Transverse colon (tissue), 4 donors: ENCODE measurements around the gene TPM4.

Experiments used
- EP300 ChIP-seq: sonication (generic); formaldehyde crosslinking; IDR thresholded peaks from one replicate; pipeline ENCODE4 v1.6.1; 2017; ENCODE audit warnings: antibody characterized with exemption, low read depth
- POLR2A ChIP-seq: fragments of 450-650 bp; IDR thresholded peaks from one replicate; pipeline ENCODE4 v1.6.1; 2016; ENCODE audit warnings: antibody characterized with exemption, mild to moderate bottlenecking, moderate library complexity
- POLR2AphosphoS5 ChIP-seq, 3 donors: sonication (generic); formaldehyde crosslinking; IDR thresholded peaks; one replicate each; pipeline ENCODE4 v1.6.1; 2016; ENCODE audit warnings: antibody characterized with exemption in 3 of 3
- TF ChIP-seq, protein P1 (sequence below), 5 experiments: fragments of 200-600 bp in 3 of 5; fragments of 450-650 bp in 2 of 5; sonication (generic) in 3 of 5; IDR thresholded peaks; 1 replicate in 2 of 5; 2 replicates in 3 of 5; pipeline ENCODE4 v1.5.1; 2016 to 2017; ENCODE audit warnings: antibody characterized with exemption in 5 of 5, inconsistent platforms in 3 of 5, mild to moderate bottlenecking in 2 of 5, moderate library complexity in 1 of 5

- TF ChIP-seq, protein P1, sequence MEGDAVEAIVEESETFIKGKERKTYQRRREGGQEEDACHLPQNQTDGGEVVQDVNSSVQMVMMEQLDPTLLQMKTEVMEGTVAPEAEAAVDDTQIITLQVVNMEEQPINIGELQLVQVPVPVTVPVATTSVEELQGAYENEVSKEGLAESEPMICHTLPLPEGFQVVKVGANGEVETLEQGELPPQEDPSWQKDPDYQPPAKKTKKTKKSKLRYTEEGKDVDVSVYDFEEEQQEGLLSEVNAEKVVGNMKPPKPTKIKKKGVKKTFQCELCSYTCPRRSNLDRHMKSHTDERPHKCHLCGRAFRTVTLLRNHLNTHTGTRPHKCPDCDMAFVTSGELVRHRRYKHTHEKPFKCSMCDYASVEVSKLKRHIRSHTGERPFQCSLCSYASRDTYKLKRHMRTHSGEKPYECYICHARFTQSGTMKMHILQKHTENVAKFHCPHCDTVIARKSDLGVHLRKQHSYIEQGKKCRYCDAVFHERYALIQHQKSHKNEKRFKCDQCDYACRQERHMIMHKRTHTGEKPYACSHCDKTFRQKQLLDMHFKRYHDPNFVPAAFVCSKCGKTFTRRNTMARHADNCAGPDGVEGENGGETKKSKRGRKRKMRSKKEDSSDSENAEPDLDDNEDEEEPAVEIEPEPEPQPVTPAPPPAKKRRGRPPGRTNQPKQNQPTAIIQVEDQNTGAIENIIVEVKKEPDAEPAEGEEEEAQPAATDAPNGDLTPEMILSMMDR (IDR thresholded peaks at IDR 0.05) = no peak
- TF ChIP-seq EP300 (no peak), POLR2A (no peak), POLR2AphosphoS5 (IDR thresholded peaks at IDR 0.05) (no peak)
Observed at GRCh38 chr19:16071072-16071691, 5.1 kb upstream of the TPM4 start.
